Measurements from ENCODE around the gene GMDS.

Gene GMDS

DNA sequence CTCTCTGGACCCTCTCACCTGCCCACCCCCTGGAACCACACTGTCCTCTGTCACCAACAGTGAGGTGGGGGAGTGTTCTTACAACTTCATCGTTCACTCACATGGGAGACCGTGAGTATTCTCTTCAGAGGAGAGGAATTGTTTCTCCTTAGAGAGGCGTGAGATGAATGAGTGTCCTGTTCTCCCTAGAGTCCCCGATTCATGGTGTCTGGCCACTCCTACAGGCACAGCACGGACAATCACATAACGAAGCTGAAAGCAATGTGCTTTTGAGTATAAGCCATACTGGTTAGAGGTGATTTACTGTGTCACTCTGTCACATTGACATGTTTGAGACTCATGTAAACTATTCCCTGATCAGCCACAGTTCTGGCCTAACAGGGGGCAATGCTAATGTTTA is 581.1 kb downstream of the GMDS start:
- no peak overlapping the region for H3K27ac ChIP-seq (ENCODE audit: low read depth, low read length)
- no peak overlapping the region for H3K4me3 ChIP-seq (ENCODE audit: low read depth in 1 of 2, low read length in 2 of 2)
- H3K4me1 ChIP-seq (ENCODE audit: insufficient read depth, low read length), result no peaks in the 10 kb centered on the region
- H3K36me3 ChIP-seq (ENCODE audit: insufficient read depth, low read length), result no peaks in the 10 kb centered on the region
- no peak overlapping the region for H3K9ac ChIP-seq (ENCODE audit: low read length)
- H3K9me3 ChIP-seq (ENCODE audit: low read length), result no peaks in the 10 kb centered on the region
- no peaks in the 10 kb centered on the region for H3K27me3 ChIP-seq (ENCODE audit: control insufficient read depth in 1 of 2, insufficient read depth in 2 of 2, low read length in 2 of 2)

DNA sequence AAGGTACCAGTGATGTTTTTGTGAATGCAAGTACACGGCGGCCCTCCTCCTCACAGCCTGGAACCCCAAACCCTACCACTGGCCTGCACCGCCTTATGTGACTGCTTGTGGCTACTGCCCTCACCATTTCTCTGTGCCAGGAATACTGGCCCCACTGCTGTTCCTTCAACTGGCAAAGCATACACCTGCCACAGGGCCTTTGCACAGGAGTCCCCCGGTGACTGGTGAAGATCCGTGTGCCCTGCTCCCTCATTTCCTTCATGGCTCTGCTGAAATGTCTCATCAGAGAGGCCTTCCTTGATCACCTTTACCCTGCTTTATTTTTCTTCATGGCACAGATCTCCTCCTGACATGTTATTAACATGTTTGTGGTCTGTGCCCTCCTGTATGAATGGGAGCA is 581.9 kb downstream of the GMDS start:
- Histone ChIP-seq H3K27me3 (ENCODE audit: control insufficient read depth in 1 of 2, insufficient read depth in 2 of 2, low read length in 2 of 2) (no peaks in the 10 kb centered on the region), H3K4me3 (ENCODE audit: low read depth in 1 of 2, low read length in 2 of 2) (no peak overlapping the region), H3K4me1 (ENCODE audit: insufficient read depth, low read length) (no peaks in the 10 kb centered on the region), H3K27ac (ENCODE audit: low read depth, low read length) (no peak overlapping the region), H3K36me3 (ENCODE audit: insufficient read depth, low read length) (no peaks in the 10 kb centered on the region), H3K9me3 (ENCODE audit: low read length) (no peaks in the 10 kb centered on the region), H3K9ac (ENCODE audit: low read length) (no peak overlapping the region)

DNA sequence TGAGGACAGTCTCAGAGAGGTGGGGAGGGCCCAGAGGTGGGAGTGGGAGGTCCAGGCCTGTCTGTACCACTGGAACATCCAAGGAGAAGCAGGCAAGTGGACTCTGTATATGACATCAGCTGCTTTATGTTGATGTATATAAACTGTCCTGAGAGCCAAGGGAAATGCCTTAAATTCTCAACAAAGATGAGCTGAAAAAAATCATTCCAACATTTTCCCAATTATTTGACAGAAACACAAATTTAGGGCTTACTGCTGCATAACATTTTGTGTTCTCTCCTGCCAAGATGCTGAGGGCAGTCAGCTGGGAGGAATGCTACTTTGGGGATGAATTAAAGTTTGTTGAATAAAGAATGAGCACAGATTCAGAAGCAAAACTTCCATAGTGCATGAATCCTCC is 582.9 kb downstream of the GMDS start:
- Histone ChIP-seq H3K9me3 (ENCODE audit: low read length) (no peaks in the 10 kb centered on the region), H3K36me3 (ENCODE audit: insufficient read depth, low read length) (no peaks in the 10 kb centered on the region), H3K9ac (ENCODE audit: low read length) (no peak overlapping the region), H3K4me1 (ENCODE audit: insufficient read depth, low read length) (no peaks in the 10 kb centered on the region), H3K27me3 (ENCODE audit: control insufficient read depth in 1 of 2, insufficient read depth in 2 of 2, low read length in 2 of 2) (no peaks in the 10 kb centered on the region), H3K4me3 (ENCODE audit: low read depth in 1 of 2, low read length in 2 of 2) (no peak overlapping the region), H3K27ac (ENCODE audit: low read depth, low read length) (no peak overlapping the region)

DNA sequence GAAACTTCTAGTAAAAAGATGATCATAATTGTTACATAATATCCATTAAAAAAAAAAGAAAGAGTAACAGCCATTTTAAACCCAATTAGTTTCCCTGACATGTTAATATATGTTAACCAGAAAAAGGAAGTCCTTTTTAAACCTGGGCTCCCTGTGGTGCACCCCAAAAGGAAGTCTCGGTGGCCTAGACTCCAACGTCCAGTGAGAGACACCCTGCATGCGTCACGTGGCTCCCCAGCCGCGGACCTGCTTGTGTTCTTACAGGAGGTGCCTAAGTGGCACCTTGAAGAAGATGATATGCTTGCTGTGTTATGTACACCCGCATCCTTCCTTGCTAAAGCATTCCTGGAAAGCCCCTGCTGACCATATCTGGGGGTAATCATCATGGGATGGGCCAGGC is 585.6 kb downstream of the GMDS start:
- no peak overlapping the region for H3K4me3 ChIP-seq (ENCODE audit: low read depth in 1 of 2, low read length in 2 of 2)

DNA sequence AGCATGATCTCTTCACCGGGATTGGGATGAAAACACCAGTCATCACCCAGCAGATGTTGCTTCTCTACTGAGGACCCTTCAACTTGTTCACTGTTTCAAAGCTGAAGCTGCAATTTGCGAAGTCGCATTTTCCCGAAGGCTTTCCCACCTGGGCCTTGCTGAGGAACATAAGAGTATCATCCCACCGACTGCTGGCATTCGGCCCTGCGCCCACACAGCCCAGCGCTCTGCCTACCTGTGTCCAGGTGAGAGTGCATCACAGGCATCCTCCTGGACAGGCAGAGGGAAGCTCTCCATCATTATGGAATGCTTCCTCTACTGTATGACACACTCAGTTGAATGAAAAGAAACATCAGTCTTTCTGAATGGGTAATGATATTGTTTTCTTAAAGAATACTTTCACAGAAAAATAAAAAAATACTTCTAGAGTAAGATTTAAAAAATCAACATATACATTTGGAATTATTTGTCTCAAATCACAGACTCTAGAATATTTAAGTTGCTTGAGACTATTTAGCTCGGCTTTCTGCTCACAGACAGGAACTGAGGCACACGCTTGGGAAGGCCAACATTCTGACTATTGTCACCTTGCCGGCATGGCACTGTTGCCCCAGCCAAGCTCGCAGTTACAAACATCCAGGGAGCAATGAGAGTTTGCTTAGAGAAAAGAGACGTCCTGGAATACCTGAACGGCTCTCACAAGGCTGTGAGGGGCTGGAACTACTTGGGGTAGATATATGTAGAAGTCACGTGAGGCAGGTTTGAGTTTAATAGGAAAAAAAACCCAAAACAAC is 587.0 kb downstream of the GMDS start:
- H3K9ac ChIP-seq (ENCODE audit: low read length), result no peak overlapping the region
- no peak overlapping the region for H3K27ac ChIP-seq (ENCODE audit: low read depth, low read length)
- H3K4me3 ChIP-seq (ENCODE audit: low read depth in 1 of 2, low read length in 2 of 2), result no peak overlapping the region
- no peaks in the 10 kb centered on the region for H3K9me3 ChIP-seq (ENCODE audit: low read length)
- H3K27me3 ChIP-seq (ENCODE audit: control insufficient read depth in 1 of 2, insufficient read depth in 2 of 2, low read length in 2 of 2), result no peaks in the 10 kb centered on the region
- no peaks in the 10 kb centered on the region for H3K4me1 ChIP-seq (ENCODE audit: insufficient read depth, low read length)
- no peaks in the 10 kb centered on the region for H3K36me3 ChIP-seq (ENCODE audit: insufficient read depth, low read length)

More for the DNA sequence above, 585.6 kb downstream of the GMDS start:
- no peaks in the 10 kb centered on the region for H3K36me3 ChIP-seq (ENCODE audit: insufficient read depth, low read length)
- H3K4me1 ChIP-seq (ENCODE audit: insufficient read depth, low read length), result no peaks in the 10 kb centered on the region
- no peak overlapping the region for H3K9ac ChIP-seq (ENCODE audit: low read length)
- no peaks in the 10 kb centered on the region for H3K9me3 ChIP-seq (ENCODE audit: low read length)
- H3K27ac ChIP-seq (ENCODE audit: low read depth, low read length), result no peak overlapping the region
- H3K27me3 ChIP-seq (ENCODE audit: control insufficient read depth in 1 of 2, insufficient read depth in 2 of 2, low read length in 2 of 2), result no peaks in the 10 kb centered on the region

DNA sequence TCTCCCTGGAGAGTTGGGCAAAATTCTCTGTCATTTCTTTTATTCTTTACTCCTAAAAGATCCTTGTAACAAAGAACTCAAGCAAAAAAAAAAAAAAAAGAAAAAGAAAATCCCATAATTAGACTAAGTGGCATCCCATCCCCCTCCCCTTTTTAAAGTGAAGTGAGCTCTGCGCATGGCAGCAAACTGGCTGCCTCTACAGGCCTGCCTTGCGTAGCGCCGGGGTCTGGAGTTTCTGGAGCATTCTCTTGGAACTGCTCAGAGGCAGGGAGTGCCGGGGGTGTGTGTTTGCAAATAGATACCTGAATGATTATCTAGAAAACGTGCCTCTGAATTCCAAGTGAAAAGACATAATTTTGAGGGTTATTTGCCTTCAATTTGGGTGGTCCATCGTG is 587.6 kb downstream of the GMDS start:
- Histone ChIP-seq H3K9ac (ENCODE audit: low read length) (no peak overlapping the region), H3K27ac (ENCODE audit: low read depth, low read length) (no peak overlapping the region), H3K27me3 (ENCODE audit: control insufficient read depth in 1 of 2, insufficient read depth in 2 of 2, low read length in 2 of 2) (no peaks in the 10 kb centered on the region), H3K4me1 (ENCODE audit: insufficient read depth, low read length) (no peaks in the 10 kb centered on the region), H3K36me3 (ENCODE audit: insufficient read depth, low read length) (no peaks in the 10 kb centered on the region), H3K9me3 (ENCODE audit: low read length) (no peaks in the 10 kb centered on the region), H3K4me3 (ENCODE audit: low read depth in 1 of 2, low read length in 2 of 2) (no peak overlapping the region)

DNA sequence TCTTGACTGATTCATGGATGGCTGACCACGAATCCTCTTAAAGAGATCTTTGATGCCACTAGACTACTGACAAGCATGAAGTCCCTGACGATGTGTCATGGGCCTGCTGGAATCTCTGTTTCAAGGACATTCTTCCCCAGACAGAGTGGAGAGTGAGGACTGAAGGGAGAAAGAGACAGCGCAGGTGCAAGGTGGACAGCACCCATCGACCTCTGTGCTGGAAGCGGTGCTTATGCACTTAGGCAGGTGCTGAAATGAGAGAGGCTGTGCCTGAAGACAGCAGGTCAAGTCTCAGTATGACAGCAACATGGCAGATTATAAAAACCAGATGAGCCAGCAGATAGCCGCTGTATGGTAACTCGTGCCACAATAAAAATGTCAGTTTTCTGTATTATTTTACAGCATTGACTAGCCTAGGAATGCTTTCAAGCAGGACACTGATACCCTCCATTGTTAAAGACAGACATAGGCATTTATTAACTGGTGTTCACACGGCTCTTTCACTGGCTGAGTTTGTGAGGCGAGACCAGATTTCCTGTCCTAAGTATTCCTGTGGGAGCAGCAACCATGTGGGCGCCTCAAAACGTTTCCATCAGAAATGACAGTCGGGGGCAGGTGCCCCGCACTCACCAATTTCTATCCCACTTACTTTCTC is 588.2 kb downstream of the GMDS start:
- Histone ChIP-seq H3K4me3 (ENCODE audit: low read depth in 1 of 2, low read length in 2 of 2) (no peak overlapping the region), H3K4me1 (ENCODE audit: insufficient read depth, low read length) (no peaks in the 10 kb centered on the region), H3K36me3 (ENCODE audit: insufficient read depth, low read length) (no peaks in the 10 kb centered on the region), H3K9ac (ENCODE audit: low read length) (no peak overlapping the region), H3K27me3 (ENCODE audit: control insufficient read depth in 1 of 2, insufficient read depth in 2 of 2, low read length in 2 of 2) (no peaks in the 10 kb centered on the region), H3K9me3 (ENCODE audit: low read length) (no peaks in the 10 kb centered on the region), H3K27ac (ENCODE audit: low read depth, low read length) (no peak overlapping the region)

DNA sequence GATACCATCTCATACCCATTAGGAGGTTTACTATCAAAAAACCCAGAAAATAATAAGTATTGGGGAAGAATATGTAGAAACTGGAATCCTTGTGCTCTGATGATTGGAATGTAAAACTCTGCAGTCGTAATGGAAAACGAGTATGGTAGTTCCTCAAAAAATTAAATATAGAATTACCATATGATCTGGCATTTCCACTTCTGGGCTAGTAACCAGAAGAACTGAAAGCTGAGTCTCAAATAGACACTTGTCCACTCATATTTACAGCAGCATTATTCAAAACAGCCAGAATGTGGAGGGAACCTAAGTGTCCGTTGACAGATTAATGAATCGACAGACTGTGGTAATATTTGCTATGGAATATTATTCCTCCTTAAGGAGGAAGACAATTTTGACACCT is 591.4 kb downstream of the GMDS start:
- Histone ChIP-seq H3K4me1 (ENCODE audit: insufficient read depth, low read length) (no peaks in the 10 kb centered on the region), H3K36me3 (ENCODE audit: insufficient read depth, low read length) (no peaks in the 10 kb centered on the region), H3K27me3 (ENCODE audit: control insufficient read depth in 1 of 2, insufficient read depth in 2 of 2, low read length in 2 of 2) (no peaks in the 10 kb centered on the region), H3K9ac (ENCODE audit: low read length) (no peak overlapping the region), H3K4me3 (ENCODE audit: low read depth in 1 of 2, low read length in 2 of 2) (no peak overlapping the region), H3K9me3 (ENCODE audit: low read length) (no peaks in the 10 kb centered on the region), H3K27ac (ENCODE audit: low read depth, low read length) (no peak overlapping the region)

DNA sequence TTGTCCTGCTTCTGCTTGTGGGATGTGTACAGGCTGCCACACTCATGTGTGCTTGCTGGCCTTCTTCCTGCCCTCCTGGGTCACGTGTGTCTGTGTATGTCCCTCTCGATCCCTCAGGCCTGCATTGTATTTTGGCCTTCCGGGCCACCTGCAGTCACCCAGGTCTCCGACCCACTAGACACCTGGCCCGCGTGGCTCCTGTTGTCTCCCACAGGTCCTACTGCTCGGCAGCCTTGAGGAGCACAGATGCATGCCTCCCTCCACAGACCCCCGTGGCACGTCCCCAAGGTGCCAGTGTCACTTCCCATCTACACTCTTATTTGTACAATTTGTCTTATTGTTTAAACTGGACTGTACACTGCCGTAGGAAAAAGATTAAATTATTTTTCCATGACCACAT is 592.6 kb downstream of the GMDS start:
- Histone ChIP-seq H3K36me3 (ENCODE audit: insufficient read depth, low read length) (no peaks in the 10 kb centered on the region), H3K27me3 (ENCODE audit: control insufficient read depth in 1 of 2, insufficient read depth in 2 of 2, low read length in 2 of 2) (no peaks in the 10 kb centered on the region), H3K27ac (ENCODE audit: low read depth, low read length) (no peak overlapping the region), H3K9me3 (ENCODE audit: low read length) (no peaks in the 10 kb centered on the region), H3K4me3 (ENCODE audit: low read depth in 1 of 2, low read length in 2 of 2) (no peak overlapping the region), H3K4me1 (ENCODE audit: insufficient read depth, low read length) (no peaks in the 10 kb centered on the region), H3K9ac (ENCODE audit: low read length) (no peak overlapping the region)

DNA sequence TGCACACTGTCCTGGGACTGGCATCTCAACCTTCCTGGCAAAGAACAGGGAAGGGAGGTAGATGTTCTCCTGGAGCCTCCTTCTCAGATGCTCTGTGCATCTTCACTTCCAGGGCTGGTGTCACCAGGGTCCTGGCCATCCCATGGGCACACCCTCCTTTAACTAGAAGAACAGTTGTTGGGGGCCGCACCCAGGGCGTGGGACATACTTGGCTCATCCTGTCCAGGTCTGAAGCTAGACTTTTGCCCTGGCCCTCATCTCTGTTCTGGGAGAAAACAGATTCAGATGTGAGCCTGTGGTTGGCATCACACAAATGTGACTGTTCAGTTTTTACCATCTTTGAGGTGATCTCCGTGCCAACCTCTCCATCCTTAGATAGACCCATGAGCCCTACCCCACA is 594.0 kb downstream of the GMDS start:
- Histone ChIP-seq H3K27me3 (ENCODE audit: control insufficient read depth in 1 of 2, insufficient read depth in 2 of 2, low read length in 2 of 2) (no peaks in the 10 kb centered on the region), H3K4me1 (ENCODE audit: insufficient read depth, low read length) (no peaks in the 10 kb centered on the region), H3K9ac (ENCODE audit: low read length) (no peak overlapping the region), H3K4me3 (ENCODE audit: low read depth in 1 of 2, low read length in 2 of 2) (no peak overlapping the region), H3K27ac (ENCODE audit: low read depth, low read length) (no peak overlapping the region), H3K36me3 (ENCODE audit: insufficient read depth, low read length) (no peaks in the 10 kb centered on the region), H3K9me3 (ENCODE audit: low read length) (no peaks in the 10 kb centered on the region)

DNA sequence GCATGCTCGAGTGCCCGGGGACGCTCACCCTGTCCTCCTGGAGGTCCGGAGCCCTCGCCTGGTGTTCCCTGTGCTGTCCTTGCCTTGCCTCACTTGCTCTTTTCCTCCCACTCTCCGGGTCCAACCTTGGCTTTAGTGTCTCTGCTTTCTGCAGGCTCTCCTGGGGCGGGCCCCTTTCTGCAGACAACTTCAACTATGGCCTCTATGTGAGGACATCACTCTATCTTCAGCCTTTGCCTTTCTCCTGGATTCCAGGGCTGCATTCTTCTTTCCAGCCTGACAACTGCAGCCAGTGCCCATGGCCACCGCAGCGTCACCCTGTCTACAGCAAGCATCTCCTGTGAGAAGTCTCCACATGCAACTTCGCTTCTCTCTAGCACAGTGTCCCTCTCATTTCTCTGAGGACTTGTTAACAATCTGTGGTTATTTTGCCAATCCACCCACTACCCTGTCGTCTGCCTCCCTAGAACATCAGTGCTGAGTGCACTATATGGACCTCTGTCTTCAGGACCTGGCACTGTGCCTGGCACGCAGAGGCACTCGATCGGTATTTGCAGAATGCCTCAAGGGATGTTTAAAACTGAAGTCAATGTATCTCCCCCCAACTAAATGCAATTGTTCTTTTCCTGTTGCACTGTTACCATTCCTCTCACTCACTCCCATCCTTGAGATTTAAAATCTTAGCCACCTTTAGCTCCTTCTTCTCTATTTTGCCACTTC is 599.8 kb downstream of the GMDS start:
- no peak overlapping the region for H3K4me3 ChIP-seq (ENCODE audit: low read depth in 1 of 2, low read length in 2 of 2)
- no peaks in the 10 kb centered on the region for H3K9me3 ChIP-seq (ENCODE audit: low read length)
- H3K27ac ChIP-seq (ENCODE audit: low read depth, low read length), result no peak overlapping the region
- H3K4me1 ChIP-seq (ENCODE audit: insufficient read depth, low read length), result no peaks in the 10 kb centered on the region
- H3K9ac ChIP-seq (ENCODE audit: low read length), result no peak overlapping the region
- no peaks in the 10 kb centered on the region for H3K36me3 ChIP-seq (ENCODE audit: insufficient read depth, low read length)
- H3K27me3 ChIP-seq (ENCODE audit: control insufficient read depth in 1 of 2, insufficient read depth in 2 of 2, low read length in 2 of 2), result no peaks in the 10 kb centered on the region

Measured in muscle layer of colon (tissue), 2 donors.